Testis (tissue), 2 donors: Measurements from ENCODE around the gene C6orf89.

ENCODE experiments used
- CTCF ChIP-seq, 3 experiments: fragments of 450-650 bp in 2 of 3; fragments of 200-600 bp in 1 of 3; sonication (generic) in 1 of 3; IDR thresholded peaks; one replicate each; pipeline ENCODE4 v1.5.1; 2016 to 2019; ENCODE audit warnings: antibody characterized with exemption in 3 of 3, mild to moderate bottlenecking in 2 of 3, moderate library complexity in 1 of 3
- POLR2A ChIP-seq: fragments of 450-650 bp; IDR thresholded peaks from one replicate; pipeline ENCODE4 v1.6.1; 2017; ENCODE audit warnings: antibody characterized with exemption, mild to moderate bottlenecking, moderate library complexity

GRCh38 chr6:36916126-36916525 lies 30.4 kb downstream of the C6orf89 start:
- TF ChIP-seq CTCF (IDR thresholded peaks at IDR 0.05) (no peak), POLR2A (no peak)
